Neuron (in vitro differentiated cells): ENCODE measurements around the gene TMEM86B.

Experiments
- H2AFZ ChIP-seq: one replicate; pipeline ENCODE4 v1.6.1; 2013; ENCODE audit warnings: low read depth, mild to moderate bottlenecking, inconsistent platforms, low read length, moderate library complexity
- H3K27me3 ChIP-seq: one replicate; pipeline ENCODE4 v1.6.1; 2013; ENCODE audit warnings: low read length; ENCODE audit not compliant: insufficient read depth
- H3K36me3 ChIP-seq: one replicate; pipeline ENCODE4 v1.6.1; 2013; ENCODE audit warnings: low read length; ENCODE audit not compliant: insufficient read depth
- H3K4me1 ChIP-seq: one replicate; pipeline ENCODE4 v1.6.1; 2013; ENCODE audit warnings: low read length; ENCODE audit not compliant: insufficient read depth
- H3K4me3 ChIP-seq: 2 replicates; pipeline ENCODE4 v1.5.1; 2013; ENCODE audit warnings: mild to moderate bottlenecking, low read length, moderate library complexity
- H3K9me3 ChIP-seq: one replicate; pipeline ENCODE4 v1.6.1; 2013; ENCODE audit warnings: low read length

TMEM86B gene

DNA sequence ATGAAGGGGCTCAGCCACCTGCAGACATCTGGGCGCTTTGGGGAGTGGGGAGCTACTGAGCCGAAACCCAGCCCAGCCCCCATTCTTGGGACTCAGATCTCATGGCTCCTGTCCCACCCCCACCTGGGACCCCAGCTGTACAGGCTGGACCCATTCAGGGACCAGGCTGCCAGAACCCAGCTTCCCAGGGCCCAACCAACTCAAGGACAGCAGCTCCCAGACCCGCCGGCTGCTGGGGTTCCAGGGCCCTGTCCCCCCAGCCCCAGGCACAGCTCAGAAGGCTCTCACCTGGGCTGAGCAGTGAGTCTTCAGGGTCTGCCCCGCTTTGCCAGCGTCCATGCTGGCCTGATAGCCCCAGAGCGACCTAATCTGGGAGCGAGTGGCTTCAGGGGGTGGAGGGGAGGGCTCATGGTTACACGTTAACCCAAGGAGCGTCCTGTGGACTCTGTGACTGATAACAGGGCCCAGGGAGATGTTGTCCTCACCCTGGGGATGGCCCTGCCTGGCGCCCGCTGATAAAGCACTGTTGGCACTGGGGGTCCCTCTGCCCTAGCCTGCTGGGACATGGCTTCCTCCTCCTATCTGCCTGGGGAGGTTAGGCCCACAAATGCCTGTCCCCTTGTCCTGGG is at the start of gene TMEM86B:
TSS of gene TMEM86B (minus strand) at position 361 of the 629 bp plus-strand sequence. CDS start at position 339, 22 bp downstream.
- Histone ChIP-seq H3K9me3 (no peaks in the 10 kb centered on the region), H3K27me3 (no peaks in the 10 kb centered on the region), H3K36me3 (peaks cover 52% of the 10 kb centered on the region), H2AFZ (no peak within 1 kb of the TSS), H3K4me3 (no peak within 1 kb of the TSS), H3K4me1 (no peaks in the 10 kb centered on the region)

DNA sequence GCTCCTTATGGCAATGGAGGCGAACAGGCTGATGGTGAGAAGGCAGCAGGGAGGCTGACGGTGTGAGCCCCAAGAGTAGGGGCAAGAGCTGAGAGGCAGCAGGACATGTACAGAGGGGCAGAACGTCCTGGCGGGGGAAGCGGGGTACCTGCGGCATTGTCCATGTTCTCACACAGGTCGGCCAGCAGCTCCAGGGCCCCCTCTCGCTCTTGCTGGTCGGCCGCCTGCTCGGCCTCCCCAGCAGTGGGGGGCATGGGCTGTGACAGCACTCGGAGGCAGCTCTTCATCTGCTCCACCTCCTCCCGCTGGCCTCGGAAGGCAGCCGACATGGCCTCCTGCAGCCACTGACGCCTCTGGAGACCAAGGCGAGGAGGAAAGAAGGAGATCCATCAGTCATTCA is 48.9 kb upstream of the TMEM86B start:
- H3K9me3 ChIP-seq: no peaks in the 10 kb centered on the region
- no peak overlapping the region for H2AFZ ChIP-seq
- H3K4me1 ChIP-seq: peaks cover 12% of the 10 kb centered on the region
- no peaks in the 10 kb centered on the region for H3K27me3 ChIP-seq
- peaks cover 14% of the 10 kb centered on the region for H3K36me3 ChIP-seq
- H3K4me3 ChIP-seq: no peak overlapping the region

DNA sequence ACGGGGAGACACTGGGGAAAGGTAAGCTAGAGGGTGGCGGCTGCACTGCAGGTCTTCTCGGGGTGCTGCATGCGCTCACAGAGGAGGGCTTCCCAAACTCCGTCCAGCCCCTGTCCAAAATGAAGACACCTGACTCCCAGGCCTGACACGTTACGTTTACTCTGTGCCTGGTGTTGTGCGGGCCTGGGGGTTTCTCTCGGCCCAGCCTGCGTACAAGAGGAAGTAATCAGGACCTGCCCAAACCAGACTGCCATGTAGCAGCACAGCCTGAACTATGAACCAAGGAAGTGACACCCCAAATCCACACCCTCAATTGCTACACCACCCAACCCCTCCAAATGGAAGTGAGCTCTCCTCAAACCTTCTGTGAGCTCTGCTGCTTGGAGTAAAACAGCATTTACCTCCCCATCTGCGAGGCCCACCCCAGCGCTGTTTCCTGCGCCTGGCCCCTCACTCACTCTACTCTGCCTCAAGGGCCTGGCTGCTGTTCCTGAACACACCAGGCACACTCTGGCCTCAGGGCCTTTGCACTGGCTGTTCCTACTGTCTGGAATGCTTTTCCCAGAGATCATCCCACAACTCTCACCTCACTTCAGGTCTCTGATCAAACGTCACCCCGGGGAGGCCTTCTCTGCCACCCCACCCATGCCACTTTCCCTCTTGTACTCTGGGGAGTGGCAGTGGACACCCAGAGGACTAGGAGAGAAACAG is 48.3 kb upstream of the TMEM86B start:
- Histone ChIP-seq H2AFZ (no peak overlapping the region), H3K36me3 (peaks cover 18% of the 10 kb centered on the region), H3K9me3 (no peaks in the 10 kb centered on the region), H3K27me3 (no peaks in the 10 kb centered on the region), H3K4me1 (peaks cover 12% of the 10 kb centered on the region), H3K4me3 (no peak overlapping the region)

- Histone ChIP-seq H3K27me3 (no peaks in the 10 kb centered on the region), H3K9me3 (no peaks in the 10 kb centered on the region), H3K36me3 (peaks cover 18% of the 10 kb centered on the region), H3K4me1 (peaks cover 12% of the 10 kb centered on the region), H2AFZ (no peak overlapping the region), H3K4me3 (no peak overlapping the region)
Observed at GRCh38 chr19:55275851-55276719, 47.5 kb upstream of the TMEM86B start.

GRCh38 chr19:55273978-55274707 is 45.6 kb upstream of the TMEM86B start:
- Histone ChIP-seq H2AFZ (no peak overlapping the region), H3K36me3 (peaks cover 21% of the 10 kb centered on the region), H3K27me3 (no peaks in the 10 kb centered on the region), H3K9me3 (no peaks in the 10 kb centered on the region), H3K4me1 (peaks cover 5% of the 10 kb centered on the region), H3K4me3 (no peak overlapping the region)

GRCh38 chr19:55272142-55272541 is 43.6 kb upstream of the TMEM86B start:
- H2AFZ ChIP-seq: no peak overlapping the region
- H3K4me3 ChIP-seq: no peak overlapping the region
- H3K9me3 ChIP-seq: peaks cover 3% of the 10 kb centered on the region
- H3K36me3 ChIP-seq: peaks cover 17% of the 10 kb centered on the region
- no peaks in the 10 kb centered on the region for H3K4me1 ChIP-seq
- H3K27me3 ChIP-seq: no peaks in the 10 kb centered on the region

GRCh38 chr19:55270172-55270942 is 41.8 kb upstream of the TMEM86B start:
- no peak overlapping the region for H2AFZ ChIP-seq
- H3K27me3 ChIP-seq: no peaks in the 10 kb centered on the region
- no peaks in the 10 kb centered on the region for H3K4me1 ChIP-seq
- H3K9me3 ChIP-seq: peaks cover 3% of the 10 kb centered on the region
- no peak overlapping the region for H3K4me3 ChIP-seq
- peaks cover 17% of the 10 kb centered on the region for H3K36me3 ChIP-seq

- H3K36me3 ChIP-seq: peaks cover 17% of the 10 kb centered on the region
- no peak overlapping the region for H3K4me3 ChIP-seq
- H3K9me3 ChIP-seq: peaks cover 3% of the 10 kb centered on the region
- H2AFZ ChIP-seq: no peak overlapping the region
- no peaks in the 10 kb centered on the region for H3K4me1 ChIP-seq
- H3K27me3 ChIP-seq: no peaks in the 10 kb centered on the region
Observed at GRCh38 chr19:55269299-55269698, 40.7 kb upstream of the TMEM86B start.

- Histone ChIP-seq H3K36me3 (peaks cover 5% of the 10 kb centered on the region), H2AFZ (no peak overlapping the region), H3K27me3 (no peaks in the 10 kb centered on the region)
Observed at GRCh38 chr19:55266840-55267239, 38.3 kb upstream of the TMEM86B start.

GRCh38 chr19:55266404-55266803 is 37.8 kb upstream of the TMEM86B start:
- H3K9me3 ChIP-seq: peaks cover 3% of the 10 kb centered on the region
- peaks cover 5% of the 10 kb centered on the region for H3K36me3 ChIP-seq
- no peaks in the 10 kb centered on the region for H3K27me3 ChIP-seq
- H2AFZ ChIP-seq: no peak overlapping the region
- H3K4me1 ChIP-seq: no peaks in the 10 kb centered on the region
- H3K4me3 ChIP-seq: no peak overlapping the region

More at GRCh38 chr19:55266840-55267239, 38.3 kb upstream of the TMEM86B start:
- Histone ChIP-seq H3K4me3 (no peak overlapping the region), H3K4me1 (no peaks in the 10 kb centered on the region), H3K9me3 (peaks cover 3% of the 10 kb centered on the region)

DNA sequence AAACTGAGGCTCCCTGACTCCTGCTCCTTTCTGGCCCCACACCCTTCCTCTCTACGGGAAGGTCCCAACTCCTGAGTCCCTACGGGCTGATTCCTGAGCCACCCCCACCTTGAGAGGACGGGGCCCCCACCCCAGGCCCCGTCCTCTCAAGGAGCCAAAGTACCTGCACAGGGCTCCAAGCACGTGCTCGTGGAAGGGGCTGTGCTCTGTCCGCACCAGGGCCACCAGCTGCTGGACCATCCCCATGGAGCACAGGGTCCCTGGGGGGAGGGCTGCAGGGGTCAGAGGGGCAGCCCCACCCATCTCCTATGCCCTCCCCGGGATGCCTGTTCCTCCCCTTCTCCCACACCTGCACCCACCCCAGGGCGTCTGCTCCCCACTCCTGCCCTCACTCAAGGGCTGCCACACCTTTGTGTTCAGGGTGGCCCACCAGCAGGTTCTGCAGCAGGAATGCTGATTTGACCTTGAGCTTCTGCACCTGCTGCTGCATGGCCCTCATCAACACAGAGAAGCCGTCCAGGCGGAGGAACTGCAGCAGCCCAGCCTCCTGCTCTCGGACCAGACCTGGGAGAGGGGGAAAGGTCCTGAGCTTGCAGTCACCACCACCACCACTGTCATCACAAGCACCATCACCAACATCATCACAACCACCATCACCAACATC is 37.3 kb upstream of the TMEM86B start:
- Histone ChIP-seq H3K4me1 (no peaks in the 10 kb centered on the region), H3K4me3 (no peak overlapping the region), H3K36me3 (peaks cover 5% of the 10 kb centered on the region), H2AFZ (no peak overlapping the region), H3K9me3 (peaks cover 3% of the 10 kb centered on the region), H3K27me3 (no peaks in the 10 kb centered on the region)

- Histone ChIP-seq H3K9me3 (peaks cover 3% of the 10 kb centered on the region), H3K27me3 (no peaks in the 10 kb centered on the region), H2AFZ (no peak overlapping the region), H3K4me3 (no peak overlapping the region), H3K36me3 (peaks cover 3% of the 10 kb centered on the region), H3K4me1 (no peaks in the 10 kb centered on the region)
Observed at GRCh38 chr19:55265173-55265572, 36.6 kb upstream of the TMEM86B start.
